Measurements from ENCODE around the gene GAA. TPM values are rescaled to one million over a fixed set of nuclear protein-coding genes. Genes with fewer than 3 reads are reported as not detected.
"Not testable (repeated sequence)": the region's sequence is repeated elsewhere in the genome, so short reads cannot be mapped to it uniquely, and the experiment has no call there.

GAA gene
- polyA plus RNA-seq, 1 experiment = 3.8 TPM

DNA sequence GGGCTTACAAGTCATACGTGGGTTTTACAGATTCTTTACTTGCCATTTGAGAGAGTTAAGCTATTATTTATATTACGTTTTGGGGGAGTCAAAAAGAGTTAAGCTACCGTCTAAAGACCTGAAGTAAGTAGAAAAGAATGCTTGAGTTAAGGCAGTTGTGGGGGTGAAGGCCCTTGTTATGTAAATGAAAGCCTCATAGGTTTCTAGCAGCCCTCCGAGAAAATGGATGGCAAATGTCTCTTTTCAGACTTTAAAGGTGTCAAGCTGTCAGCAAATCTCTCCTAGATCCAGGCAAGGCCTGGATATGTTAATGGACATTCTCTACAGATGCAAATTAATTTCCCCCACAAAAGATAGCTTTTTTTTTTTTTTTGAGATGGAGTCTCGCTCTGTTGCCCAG is 52.8 kb downstream of the GAA start:
- no peaks in the 10 kb centered on the region for H3K27me3 ChIP-seq (ENCODE audit: control insufficient read depth, insufficient read depth, low read length)
- H3K27ac ChIP-seq (ENCODE audit: low read depth, low read length) = no peak overlapping the region
- no peak overlapping the region for H3K4me3 ChIP-seq (ENCODE audit: low read depth, low read length)
- ChIA-PET POLR2A (no interaction called here), CTCF (interaction anchor here (0.6 kb wide), 1 partner anchor 33 kb away, joined by 3 read pairs; no protein-coding TSS in a partner anchor)
- TF ChIP-seq, protein P1, sequence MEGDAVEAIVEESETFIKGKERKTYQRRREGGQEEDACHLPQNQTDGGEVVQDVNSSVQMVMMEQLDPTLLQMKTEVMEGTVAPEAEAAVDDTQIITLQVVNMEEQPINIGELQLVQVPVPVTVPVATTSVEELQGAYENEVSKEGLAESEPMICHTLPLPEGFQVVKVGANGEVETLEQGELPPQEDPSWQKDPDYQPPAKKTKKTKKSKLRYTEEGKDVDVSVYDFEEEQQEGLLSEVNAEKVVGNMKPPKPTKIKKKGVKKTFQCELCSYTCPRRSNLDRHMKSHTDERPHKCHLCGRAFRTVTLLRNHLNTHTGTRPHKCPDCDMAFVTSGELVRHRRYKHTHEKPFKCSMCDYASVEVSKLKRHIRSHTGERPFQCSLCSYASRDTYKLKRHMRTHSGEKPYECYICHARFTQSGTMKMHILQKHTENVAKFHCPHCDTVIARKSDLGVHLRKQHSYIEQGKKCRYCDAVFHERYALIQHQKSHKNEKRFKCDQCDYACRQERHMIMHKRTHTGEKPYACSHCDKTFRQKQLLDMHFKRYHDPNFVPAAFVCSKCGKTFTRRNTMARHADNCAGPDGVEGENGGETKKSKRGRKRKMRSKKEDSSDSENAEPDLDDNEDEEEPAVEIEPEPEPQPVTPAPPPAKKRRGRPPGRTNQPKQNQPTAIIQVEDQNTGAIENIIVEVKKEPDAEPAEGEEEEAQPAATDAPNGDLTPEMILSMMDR (IDR thresholded peaks at IDR 0.05; ENCODE audit: low read depth, low read length) = no peak
- DNase-seq (ENCODE audit: low read depth, low spot score) = no peak
- H3K9me3 ChIP-seq (ENCODE audit: control insufficient read depth, insufficient read depth, low read length) = peaks cover 16% of the 10 kb centered on the region; the same call in 1 of the 2 replicates

DNA sequence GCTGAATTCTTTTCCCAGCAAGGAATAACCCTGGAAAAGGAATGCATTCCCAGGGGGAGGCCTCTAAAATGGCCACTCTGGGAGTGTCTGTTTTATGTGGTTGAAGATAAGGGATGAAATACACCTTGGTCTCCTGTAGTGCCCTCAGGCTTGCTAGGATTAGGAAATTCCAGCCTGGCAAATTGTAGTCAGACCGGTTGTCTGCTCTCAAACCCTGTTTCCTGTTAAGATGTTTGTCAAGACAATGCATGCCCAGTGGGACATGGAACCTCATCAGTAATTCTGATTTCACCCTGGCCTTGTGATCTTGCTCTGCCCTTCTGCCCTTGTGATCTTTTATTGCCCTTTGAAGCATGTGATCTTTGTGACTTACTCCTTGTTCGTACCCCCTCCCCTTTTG is 54.2 kb downstream of the GAA start:
- H3K4me3 ChIP-seq (ENCODE audit: low read depth, low read length); H3K27ac ChIP-seq (ENCODE audit: low read depth, low read length); H3K27me3 ChIP-seq (ENCODE audit: control insufficient read depth, insufficient read depth, low read length); POLR2A ChIA-PET; DNase-seq (ENCODE audit: low read depth, low spot score): not testable (repeated sequence)
- H3K9me3 ChIP-seq (ENCODE audit: control insufficient read depth, insufficient read depth, low read length) = peaks cover 16% of the 10 kb centered on the region; the same call in 1 of the 2 replicates
- CTCF ChIA-PET = interaction anchor here (0.6 kb wide), 1 partner anchor 54 kb away, joined by 3 read pairs; the partner anchor contains the start of gene GAA

DNA sequence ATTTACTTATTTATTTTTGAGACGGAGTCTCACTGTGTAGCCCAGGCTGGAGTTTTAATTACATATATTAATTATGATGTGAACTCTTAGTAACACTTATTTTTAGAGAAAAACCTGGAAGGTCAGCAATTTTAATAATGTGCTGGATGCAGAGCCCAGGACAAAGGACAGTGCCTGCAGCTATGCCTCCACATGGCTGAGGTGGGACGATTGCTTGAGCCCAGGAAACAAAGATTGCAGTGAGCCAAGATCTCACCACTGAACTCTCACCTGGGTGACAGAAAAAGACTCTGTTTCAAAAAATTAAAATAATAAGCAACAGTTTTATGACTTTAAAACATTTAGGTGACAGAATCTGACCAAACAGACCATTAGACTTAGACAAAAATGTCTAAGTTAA is 57.5 kb downstream of the GAA start:
- peaks cover 8% of the 10 kb centered on the region; the same call in 1 of the 2 replicates for H3K9me3 ChIP-seq (ENCODE audit: control insufficient read depth, insufficient read depth, low read length)
- ChIA-PET POLR2A (no interaction called here), CTCF (interaction anchor here (0.6 kb wide), 1 partner anchor 11 kb away, joined by 4 read pairs; no protein-coding TSS in a partner anchor)
- no peak overlapping the region for H3K27ac ChIP-seq (ENCODE audit: low read depth, low read length)
- DNase-seq (ENCODE audit: low read depth, low spot score) = no peak
- TF ChIP-seq, protein P1 (IDR thresholded peaks at IDR 0.05; ENCODE audit: low read depth, low read length) = no peak
- no peak overlapping the region for H3K4me3 ChIP-seq (ENCODE audit: low read depth, low read length)
- peaks cover 12% of the 10 kb centered on the region for H3K27me3 ChIP-seq (ENCODE audit: control insufficient read depth, insufficient read depth, low read length)

DNA sequence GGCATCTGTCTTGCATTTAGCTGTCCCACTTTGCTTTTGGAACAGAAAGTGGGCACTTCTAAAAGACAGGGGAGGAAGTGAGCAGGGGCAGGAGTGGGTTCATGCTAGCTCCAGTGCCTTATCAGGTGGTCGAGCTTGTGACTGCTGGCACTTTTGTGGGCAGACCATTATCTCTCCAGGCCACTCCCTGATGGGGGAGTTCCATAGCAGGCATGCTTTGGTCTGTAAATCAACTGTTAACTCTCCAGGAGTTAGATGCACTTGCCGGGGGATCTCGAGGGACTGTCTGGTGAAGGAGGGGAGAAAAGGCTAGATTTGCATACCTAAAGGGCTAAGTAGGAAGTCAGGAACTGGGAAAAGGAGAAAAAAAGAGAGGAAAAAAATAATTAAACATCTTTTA is 59.2 kb downstream of the GAA start:
- H3K9me3 ChIP-seq (ENCODE audit: control insufficient read depth, insufficient read depth, low read length) = peaks cover 6% of the 10 kb centered on the region; the same call in 1 of the 2 replicates
- H3K4me3 ChIP-seq (ENCODE audit: low read depth, low read length) = no peak overlapping the region
- H3K27me3 ChIP-seq (ENCODE audit: control insufficient read depth, insufficient read depth, low read length) = peaks cover 15% of the 10 kb centered on the region
- no peak for DNase-seq (ENCODE audit: low read depth, low spot score)
- no peak overlapping the region for H3K27ac ChIP-seq (ENCODE audit: low read depth, low read length)
- CTCF ChIA-PET = no interaction called here
- POLR2A ChIA-PET = no interaction called here
- TF ChIP-seq, protein P1 (IDR thresholded peaks at IDR 0.05; ENCODE audit: low read depth, low read length) = no peak

DNA sequence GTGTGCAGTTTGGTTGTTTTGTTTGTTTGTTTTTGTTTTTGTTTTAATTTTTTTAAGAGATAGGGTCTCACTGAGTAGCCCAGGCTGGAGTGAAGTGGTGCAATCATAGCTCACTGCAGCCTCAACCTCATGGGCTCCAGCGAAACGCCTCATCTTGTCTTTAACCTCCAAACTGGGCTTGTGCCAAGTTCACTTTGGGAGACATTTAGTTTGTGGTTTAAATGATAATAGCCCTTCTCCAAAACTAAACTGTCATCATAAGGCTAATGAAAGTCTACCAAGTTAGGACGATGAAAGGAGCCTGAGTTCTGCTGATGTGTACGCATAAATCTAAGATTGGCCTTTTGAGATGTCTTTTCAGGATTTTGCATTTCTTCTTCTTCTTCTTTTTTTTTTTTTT is 62.0 kb downstream of the GAA start:
- ChIA-PET POLR2A (interaction anchor here (0.7 kb wide), 1 partner anchor 206 kb away, joined by 5 read pairs; no protein-coding TSS in a partner anchor), CTCF (interaction anchor here (1.0 kb wide), 1 partner anchor 34 kb away, joined by 3 read pairs; no protein-coding TSS in a partner anchor)
- H3K4me3 ChIP-seq (ENCODE audit: low read depth, low read length) = no peak overlapping the region
- DNase-seq (ENCODE audit: low read depth, low spot score) = no peak
- H3K9me3 ChIP-seq (ENCODE audit: control insufficient read depth, insufficient read depth, low read length) = no peaks in the 10 kb centered on the region
- no peak overlapping the region for H3K27ac ChIP-seq (ENCODE audit: low read depth, low read length)
- TF ChIP-seq, protein P1 (IDR thresholded peaks at IDR 0.05; ENCODE audit: low read depth, low read length) = no peak
- peaks cover 15% of the 10 kb centered on the region for H3K27me3 ChIP-seq (ENCODE audit: control insufficient read depth, insufficient read depth, low read length)

Measured in AG04450 (cell line).